GDM1 (cell line): ENCODE data around the gene MRPL46.
"Not testable (repeated sequence)": the region's sequence is repeated elsewhere in the genome, so short reads cannot be mapped to it uniquely, and the experiment has no call there.

ENCODE experiments used
- DNase-seq: peaks from one replicate; lab custom pipeline; 2025; lab: John Stamatoyannopoulos, UW

Gene MRPL46

DNA sequence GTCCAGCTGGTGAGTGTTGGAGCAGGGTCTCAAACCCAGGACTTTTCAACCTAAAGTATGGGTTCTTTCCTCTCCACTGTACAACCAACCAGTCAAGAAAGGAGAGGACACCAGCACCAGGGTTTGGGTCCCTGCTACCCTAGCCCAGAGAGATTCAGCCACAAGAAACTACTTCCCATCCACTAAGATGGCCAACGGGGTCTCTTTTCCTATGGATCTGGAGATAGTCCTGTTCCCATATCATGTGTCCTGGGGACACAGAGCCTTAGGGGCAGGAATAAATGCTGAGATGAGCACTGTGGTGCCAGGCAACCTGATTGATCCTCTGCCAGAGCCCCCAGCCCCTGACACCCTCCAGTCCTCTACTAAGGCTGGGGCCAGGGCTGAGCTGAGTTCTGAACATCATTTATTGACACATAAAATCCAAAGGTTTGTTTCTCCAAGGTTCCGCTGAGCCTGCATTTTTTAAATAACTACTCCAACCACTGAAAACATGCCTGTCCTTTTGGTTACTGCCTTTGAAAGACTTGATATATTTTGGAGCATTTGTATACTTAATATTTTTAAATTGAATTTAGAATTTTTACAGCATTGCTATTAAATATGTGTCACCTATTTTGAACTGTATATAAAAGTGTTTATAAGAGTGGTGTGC lies 26.0 kb downstream of the MRPL46 start:
- DNase-seq: no peak

DNA sequence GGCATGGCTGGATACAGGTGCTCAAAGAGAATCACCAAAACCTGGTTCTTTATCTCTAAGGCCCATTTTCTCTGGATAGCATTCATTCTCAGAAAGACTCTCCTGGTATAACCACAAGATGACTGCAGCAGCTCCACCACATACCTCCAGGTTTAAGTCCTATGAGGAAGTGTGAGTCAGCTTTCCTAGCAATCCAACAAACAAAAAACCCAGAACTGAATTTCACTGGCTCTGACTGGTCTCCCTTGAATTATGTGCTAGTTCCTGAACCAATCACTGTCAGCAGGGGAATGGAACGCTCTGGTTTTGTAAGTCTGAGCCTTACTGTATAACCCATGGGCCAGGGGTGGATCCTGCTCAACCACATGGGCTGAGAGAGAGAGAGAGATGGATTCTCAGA lies 27.2 kb downstream of the MRPL46 start:
- DNase-seq: no peak

DNA sequence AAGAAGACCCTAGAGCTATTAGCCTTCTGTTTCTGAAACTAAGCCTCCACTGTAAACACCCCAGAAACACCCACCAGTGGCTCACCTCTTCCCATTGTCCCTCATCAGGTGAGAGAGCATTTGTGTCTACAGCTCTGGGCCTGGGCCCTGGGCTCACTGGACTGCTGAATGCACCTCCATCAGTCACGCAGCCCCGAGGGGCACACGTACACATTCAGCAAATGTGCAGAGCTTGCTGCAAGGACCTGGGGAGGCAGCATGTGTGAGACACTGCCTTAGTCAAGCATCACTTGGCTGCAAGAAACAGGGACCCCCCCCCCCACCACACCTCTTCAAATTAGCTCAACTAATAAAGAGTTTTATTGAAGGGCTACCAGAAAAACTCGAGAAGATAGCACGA lies 29.0 kb downstream of the MRPL46 start:
- DNase-seq: no peak

- not testable (repeated sequence) for DNase-seq
Observed at GRCh38 chr15:88434106-88434505, 33.1 kb downstream of the MRPL46 start.

DNA sequence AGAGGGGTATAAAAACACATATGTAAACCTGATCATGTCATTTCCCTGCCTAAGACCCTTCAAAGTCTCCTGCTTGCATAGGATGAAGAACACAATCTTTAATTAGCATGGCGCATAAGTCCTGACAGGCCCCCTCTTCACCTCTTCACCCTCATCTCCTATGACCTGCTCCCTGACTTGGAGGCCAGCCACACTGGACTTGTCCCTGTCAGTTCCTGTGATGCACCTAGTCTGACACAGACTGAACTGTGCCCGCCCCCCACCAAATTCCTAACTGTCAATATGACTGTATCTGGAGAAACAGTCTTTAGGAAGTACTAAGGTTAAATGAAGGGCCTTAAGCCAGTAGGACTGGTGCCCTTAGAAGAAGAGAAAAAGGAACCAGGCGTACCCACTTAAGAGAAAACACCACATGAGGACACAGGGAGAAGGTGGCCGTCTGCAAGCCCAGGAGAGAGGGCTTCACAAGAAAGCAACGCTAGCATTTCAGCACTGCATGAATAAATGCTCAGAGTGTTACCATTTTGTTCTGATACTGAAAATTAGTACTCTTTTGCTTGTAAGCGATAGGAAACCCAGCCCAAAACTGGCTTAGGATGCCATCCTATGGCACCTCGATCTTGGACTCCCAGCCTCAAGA lies 34.0 kb downstream of the MRPL46 start:
- no peak for DNase-seq

GRCh38 chr15:88431441-88431840 lies 35.7 kb downstream of the MRPL46 start:
- no peak for DNase-seq

- no peak for DNase-seq
Observed at GRCh38 chr15:88430051-88430450, 37.1 kb downstream of the MRPL46 start.

- no peak for DNase-seq
Observed at GRCh38 chr15:88428805-88429605, 38.2 kb downstream of the MRPL46 start.

DNA sequence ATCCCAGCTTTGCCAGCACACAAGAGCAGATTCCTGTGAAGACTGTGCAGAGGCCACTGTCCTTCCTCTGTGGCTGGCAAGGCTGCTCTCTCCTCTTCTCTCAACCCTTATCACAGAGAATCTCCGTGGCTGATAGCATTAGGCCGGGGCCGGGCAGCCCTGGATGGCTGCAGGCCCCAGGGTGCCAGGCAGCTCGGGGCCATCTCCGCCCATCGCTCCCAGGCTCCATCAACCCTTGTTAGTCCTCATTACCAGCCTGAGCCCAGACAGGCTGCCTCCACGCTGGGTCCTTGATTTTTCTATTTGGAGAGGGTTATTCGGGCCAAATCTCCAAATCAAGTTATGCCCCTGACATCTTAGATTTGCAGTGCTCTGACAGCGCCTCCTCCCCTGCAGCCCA lies 39.1 kb downstream of the MRPL46 start:
- DNase-seq: no peak

DNA sequence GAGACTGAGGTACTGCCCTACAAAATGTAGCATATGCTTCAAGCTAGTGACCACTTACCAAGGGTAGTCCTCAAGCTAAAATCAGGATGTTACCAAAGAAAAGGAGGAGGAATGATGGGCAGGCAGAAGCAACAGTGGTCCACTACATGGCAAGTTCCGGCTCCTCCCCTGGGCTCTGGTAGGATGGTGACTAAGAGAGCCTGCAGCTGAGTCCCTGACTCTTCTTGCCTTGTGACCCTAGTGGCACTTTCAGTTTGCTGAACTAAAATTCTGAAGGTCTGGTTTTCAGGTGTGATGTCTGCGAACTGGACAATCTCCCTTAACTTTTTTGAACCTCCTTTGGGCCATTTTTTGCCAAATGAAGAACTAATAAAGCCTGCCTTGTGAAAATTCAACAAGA lies 40.9 kb downstream of the MRPL46 start:
- DNase-seq: no peak

GRCh38 chr15:88423331-88423730 lies 43.9 kb downstream of the MRPL46 start:
- DNase-seq: no peak

DNA sequence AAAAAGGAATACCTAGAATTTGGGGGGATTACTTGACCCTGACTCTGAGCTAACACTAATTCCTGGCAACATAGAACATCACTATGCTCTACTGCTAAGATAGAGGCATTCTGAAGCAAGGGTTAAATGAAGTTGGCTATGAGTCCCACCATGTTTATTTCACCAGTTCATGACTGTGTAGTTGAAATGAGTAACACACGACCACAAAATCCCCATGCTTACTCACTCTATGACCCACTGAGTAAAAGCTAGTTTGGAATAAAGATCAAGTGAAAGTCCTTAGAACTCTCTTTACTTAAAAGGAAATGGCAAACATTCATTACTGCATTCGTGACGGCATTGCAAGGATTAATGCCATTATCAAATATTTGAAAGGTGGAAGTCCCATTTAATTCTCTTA lies 47.4 kb downstream of the MRPL46 start:
- no peak for DNase-seq
